Subcutaneous adipose tissue (tissue), 4 donors: ENCODE results near the gene TMTC1. TPM values are rescaled to one million over a fixed set of nuclear protein-coding genes. Genes with fewer than 3 reads are reported as not detected.

Experiments
- CTCF ChIP-seq: fragments of 450-650 bp; IDR thresholded peaks from one replicate; pipeline ENCODE4 v1.5.1; 2016; ENCODE audit warnings: low read depth, mild to moderate bottlenecking, control low read depth, antibody characterized with exemption, moderate library complexity
- total RNA-seq, 4 donors: library from RNA; depleted of rRNA; stranded (reverse); fragments of >200 nt; gene quantifications; one replicate each; pipeline ENCODE4 v1.1.0, GENCODE V29; 2016

TMTC1 gene
- total RNA-seq, 4 donors from 2014 or later: 45.4 to 153 (median 85.2) TPM

DNA sequence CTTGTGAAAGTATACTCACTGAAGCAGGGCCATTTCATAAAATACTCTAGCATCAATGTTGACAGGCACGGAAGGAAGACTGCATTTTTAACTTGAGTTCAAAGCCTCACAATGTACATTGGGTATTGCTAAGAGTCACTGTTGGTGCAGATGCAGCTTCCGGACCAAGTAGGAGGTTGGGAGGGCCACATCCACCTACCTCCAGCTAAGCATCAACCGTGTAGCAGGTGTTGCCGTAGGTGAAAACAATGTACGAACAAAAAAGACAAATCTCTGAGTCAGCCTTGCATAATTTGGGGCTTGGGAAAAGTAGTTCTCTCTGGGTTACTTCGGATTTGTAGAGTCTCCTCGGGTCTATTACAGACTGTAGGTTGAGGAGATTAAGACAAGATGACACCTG, 48.1 kb downstream of the TMTC1 start:
- no peak for TF ChIP-seq CTCF

DNA sequence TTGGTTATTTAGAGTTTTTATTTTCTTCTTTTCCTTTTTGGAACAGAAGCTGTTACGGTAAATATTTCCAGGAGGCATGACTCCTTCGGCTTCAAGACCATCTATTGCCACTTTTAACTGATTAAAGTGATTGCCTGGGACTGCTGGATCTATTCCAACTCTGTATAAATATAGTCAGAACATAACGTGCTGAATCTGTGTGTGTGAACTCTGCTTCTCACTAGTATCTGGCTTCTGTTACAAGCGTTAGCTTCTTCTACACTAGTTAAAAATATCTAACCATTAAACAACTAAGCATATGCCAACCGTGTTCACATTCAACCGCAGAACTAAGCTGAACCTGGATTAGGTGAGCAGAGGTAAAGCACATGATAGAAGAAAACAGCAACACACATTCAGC, 49.0 kb downstream of the TMTC1 start:
- no peak for TF ChIP-seq CTCF

DNA sequence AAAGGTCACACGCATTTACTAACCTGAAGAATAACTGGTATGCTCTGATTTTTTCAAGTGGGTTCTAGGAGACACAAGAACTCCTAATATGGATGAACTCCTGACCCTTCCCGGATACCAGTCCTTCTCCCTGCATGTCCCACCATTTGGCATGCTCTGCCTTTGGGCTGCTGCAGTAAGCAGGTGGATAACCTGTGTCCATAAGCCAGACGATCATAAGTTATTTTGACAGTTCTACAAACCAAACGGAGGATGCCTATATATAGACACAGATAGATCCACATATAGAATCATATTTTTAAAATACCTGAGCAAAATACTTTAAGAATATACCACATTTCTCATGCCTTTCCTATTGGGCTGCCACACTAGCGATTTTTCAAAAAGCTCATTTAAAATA, 49.4 kb downstream of the TMTC1 start:
- TF ChIP-seq CTCF: no peak

DNA sequence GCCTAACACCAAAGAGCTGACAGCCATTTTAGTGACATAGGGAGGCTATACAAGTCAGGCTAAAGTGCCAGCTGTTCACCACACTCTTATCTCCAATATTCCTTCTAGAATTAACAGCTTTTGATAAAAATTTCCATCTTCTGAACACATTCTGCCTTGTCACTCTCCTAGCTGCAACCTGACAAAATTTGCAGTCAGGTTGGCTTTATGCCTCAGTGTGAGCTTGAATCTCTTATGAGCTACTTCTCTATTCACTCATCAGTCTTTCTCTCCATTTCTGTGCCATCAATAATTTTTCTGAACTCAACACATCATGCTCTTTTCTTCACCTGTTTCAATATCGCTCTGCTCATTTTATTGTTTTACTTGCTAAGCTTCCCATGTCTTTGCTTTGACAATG, 50.2 kb downstream of the TMTC1 start:
- TF ChIP-seq CTCF: no peak

- TF ChIP-seq CTCF: no peak
Measured at GRCh38 chr12:29733060-29733459, 50.7 kb downstream of the TMTC1 start.

DNA sequence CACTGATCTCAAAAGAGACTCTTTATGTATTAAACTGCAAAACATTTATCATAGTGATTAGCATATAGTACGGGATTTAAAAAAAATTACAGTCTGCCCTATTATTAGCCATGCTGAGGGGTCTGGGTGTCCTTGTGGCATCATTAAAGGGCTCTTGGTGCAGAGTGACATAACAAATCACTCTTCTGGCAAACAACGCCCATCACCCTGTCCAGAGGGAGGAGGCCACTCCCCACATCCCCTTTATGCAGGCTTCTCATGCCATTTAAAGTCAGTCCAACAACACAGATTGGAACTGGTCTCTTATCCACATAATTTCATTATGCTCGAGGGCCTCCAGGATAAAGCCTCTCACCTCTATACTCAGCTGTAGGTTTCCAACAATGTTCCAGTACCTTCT, 51.1 kb downstream of the TMTC1 start:
- TF ChIP-seq CTCF: no peak

GRCh38 chr12:29732191-29732590, 51.6 kb downstream of the TMTC1 start:
- no peak for TF ChIP-seq CTCF
